GM19397 (cell line): ENCODE data around the gene ARSJ.
"Not testable (repeated sequence)": the region's sequence is repeated elsewhere in the genome, so short reads cannot be mapped to it uniquely, and the experiment has no call there.

Experiments used
- ATAC-seq: cut with Tn5 transposase; IDR thresholded peaks from one replicate; pipeline ENCODE4 v1.9.1; 2021; ENCODE audit warnings: mild to moderate bottlenecking, moderate library complexity; ENCODE audit not compliant: unreplicated experiment

The ARSJ gene

GRCh38 chr4:113979148-113979904, at the start of gene ARSJ:
Gene ARSJ (minus strand): TSS chr4:113979647. CDS start chr4:113978834, 813 bp downstream.
- no peak for ATAC-seq

GRCh38 chr4:114028071-114028470, 48.6 kb upstream of the ARSJ start:
- no peak for ATAC-seq

DNA sequence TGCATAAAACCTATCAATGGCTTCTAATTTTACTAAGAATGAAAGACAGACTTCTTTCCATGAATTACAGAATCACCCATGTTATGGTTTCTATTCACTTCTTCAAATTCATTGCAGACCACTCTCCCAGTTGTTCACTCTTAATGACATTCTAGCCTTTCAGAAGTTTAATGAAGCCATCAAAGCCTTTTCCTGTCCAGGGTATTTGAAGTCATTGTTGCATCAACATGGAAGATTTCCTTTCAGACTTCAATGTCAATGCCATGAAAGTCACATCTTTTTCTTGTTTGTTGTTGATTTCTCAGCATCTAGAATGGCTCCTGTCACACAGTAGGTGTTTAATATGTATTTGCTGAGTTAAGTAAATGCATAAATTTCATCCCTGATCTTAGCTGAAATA, 48.1 kb upstream of the ARSJ start:
- no peak for ATAC-seq

GRCh38 chr4:114026447-114026846, 47.0 kb upstream of the ARSJ start:
- ATAC-seq, result no peak

- peak; percentile 90 for ATAC-seq
Observed at GRCh38 chr4:114025176-114025777, 45.8 kb upstream of the ARSJ start.

DNA sequence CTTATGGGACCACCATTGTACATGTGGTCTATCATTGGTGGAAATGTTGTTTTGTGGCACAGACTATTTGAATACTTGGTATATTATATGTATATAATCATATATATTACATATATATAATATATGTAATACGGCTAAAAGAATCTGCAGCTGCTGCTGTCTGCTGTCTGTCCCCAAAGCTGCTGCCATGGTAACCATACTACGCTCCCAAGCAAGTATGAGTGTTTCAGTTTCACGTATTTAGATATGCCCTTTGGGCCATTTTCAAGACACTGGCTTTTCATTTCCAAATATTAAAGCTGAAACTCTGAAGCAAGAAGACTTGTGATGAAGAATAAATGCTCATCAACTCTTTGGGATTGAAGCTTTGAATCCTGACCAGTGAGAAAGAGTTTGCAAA, 42.0 kb upstream of the ARSJ start:
- ATAC-seq, result no peak

DNA sequence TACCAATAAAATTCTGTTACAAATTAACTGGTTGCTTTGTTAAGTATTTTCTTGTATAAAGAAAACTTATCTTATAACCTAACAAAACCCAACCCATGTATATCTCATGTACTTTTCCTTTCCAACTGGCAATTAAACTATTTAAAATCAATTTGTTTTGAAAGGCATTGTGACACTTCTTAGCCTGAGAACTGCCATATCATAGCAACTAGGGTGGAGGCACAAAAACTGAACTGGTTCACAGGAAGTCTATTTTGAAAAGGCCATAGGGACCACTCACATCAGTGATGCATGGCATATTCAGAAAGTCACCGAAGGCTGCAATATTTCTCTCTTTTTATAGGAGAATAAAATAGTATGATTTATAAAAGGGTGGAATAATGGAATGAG, 40.5 kb upstream of the ARSJ start:
- ATAC-seq, result no peak

- ATAC-seq, result no peak
Observed at GRCh38 chr4:114019276-114019968, 40.0 kb upstream of the ARSJ start.

GRCh38 chr4:114017120-114017917, 37.9 kb upstream of the ARSJ start:
- no peak for ATAC-seq

DNA sequence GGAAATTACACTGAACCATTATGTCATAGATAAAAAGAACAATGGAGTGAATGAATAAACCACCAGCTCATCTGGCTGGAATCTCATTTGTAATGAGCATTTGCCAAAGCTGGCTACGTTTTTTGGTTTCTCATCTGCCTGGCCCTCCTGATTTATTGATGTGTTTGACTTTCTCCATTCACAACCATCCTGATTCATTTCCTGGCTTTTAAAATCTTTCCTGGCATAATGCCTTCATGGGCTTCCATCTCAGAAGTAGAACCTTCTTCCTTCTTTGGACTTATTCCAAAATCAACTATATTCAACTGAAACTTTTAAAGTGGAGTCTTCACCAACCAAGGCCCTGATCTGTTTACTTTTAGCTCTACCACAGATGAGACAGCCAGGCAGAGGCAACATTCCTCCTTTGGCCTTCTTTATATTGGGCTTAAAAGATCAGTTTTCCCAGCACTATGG, 36.0 kb upstream of the ARSJ start:
- ATAC-seq, result no peak

GRCh38 chr4:114013201-114013600, 33.8 kb upstream of the ARSJ start:
- not testable (repeated sequence) for ATAC-seq

GRCh38 chr4:114012749-114013148, 33.3 kb upstream of the ARSJ start:
- no peak for ATAC-seq

- no peak for ATAC-seq
Observed at GRCh38 chr4:114005569-114006442, 26.4 kb upstream of the ARSJ start.

GRCh38 chr4:114004483-114005226, 25.2 kb upstream of the ARSJ start:
- not testable (repeated sequence) for ATAC-seq

DNA sequence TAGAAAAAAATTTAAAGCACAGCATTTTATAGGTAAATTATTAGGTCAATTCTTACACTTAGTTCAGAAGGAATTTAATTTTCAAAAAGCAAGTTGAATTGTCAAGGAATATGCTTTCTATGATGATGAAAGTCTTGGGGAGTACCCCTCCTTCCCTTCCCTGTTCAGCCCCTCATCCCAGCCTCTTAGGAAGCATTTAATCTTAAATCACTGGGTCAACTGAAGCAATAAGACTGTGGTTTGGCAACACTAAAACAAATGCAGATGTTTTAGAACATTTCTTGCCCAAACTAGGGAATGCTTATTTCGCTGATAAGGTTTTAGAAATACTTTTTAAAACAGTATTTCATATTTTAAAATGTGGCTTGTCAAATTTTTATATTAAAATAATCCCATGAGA, 19.1 kb upstream of the ARSJ start:
- ATAC-seq, result no peak

DNA sequence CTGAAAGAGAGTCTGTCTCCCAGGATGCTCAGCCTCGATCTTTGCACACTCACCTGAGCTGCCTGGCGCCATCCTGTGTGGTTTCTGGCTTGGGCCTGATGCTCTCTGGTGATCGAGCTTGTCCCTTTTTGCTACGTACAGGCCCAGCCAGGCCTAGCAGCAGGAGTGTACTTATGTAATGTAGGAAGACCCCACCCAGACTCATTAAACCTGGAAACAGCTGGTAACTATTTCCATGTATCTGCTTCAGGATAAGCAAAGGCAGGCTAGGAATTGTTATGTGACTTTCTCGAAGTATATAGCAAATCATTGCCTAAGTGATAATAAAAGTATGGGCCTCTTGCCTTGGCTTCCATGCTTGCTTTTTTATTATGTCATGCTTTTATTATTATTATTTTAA, 18.6 kb upstream of the ARSJ start:
- no peak for ATAC-seq

- no peak for ATAC-seq
Observed at GRCh38 chr4:113997206-113997605, 17.8 kb upstream of the ARSJ start.

DNA sequence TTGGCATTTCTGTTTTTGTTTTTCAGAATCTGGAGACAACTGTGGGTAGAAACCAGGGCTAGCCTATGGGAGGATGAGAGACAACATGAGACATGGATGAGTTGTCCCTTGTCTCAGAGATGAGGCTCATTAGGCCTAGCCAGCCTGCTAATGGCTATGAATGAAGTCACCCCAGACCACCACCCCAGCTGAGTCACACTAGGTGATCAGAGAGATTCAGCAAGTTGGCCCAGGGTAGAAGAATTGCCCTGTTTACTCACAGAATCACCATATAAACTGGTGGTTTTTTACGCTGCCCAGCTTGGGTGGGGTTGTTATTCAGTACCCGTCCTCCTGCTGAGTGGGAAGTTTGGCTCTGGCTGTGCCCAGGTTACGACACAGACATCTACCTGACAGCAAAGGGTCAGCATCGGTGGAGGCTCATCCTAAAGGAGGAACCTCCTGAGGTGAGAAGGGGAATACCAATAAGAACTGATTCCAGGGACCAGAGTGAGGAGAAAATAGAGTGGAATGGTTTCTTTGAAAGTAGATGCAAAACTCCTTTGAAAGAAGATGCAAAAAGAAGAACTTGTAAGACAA, 17.2 kb upstream of the ARSJ start:
- no peak for ATAC-seq

- no peak for ATAC-seq
Observed at GRCh38 chr4:113993887-113994286, 14.4 kb upstream of the ARSJ start.
